KOPT-K1 (cell line): ENCODE measurements around the gene SMOC2.
"Not testable (repeated sequence)": the region's sequence is repeated elsewhere in the genome, so short reads cannot be mapped to it uniquely, and the experiment has no call there.

ENCODE experiments used
- H3K27ac ChIP-seq: fragments of 200-600 bp; sonication (generic); 2 replicates; pipeline ENCODE4 v1.5.1; 2016; ENCODE audit warnings: antibody characterized with exemption, mild to moderate bottlenecking, low read depth, low read length; ENCODE audit not compliant: poor library complexity, severe bottlenecking
- H3K36me3 ChIP-seq: fragments of 200-600 bp; sonication (generic); 2 replicates; pipeline ENCODE4 v1.5.1; 2017; ENCODE audit warnings: antibody characterized with exemption, mild to moderate bottlenecking, low read length, moderate library complexity; ENCODE audit not compliant: insufficient read depth
- H3K9me3 ChIP-seq: fragments of 200-600 bp; sonication (generic); 2 replicates; pipeline ENCODE4 v1.5.1; 2017; ENCODE audit warnings: antibody characterized with exemption, low read length, mild to moderate bottlenecking; ENCODE audit not compliant: insufficient read depth, poor library complexity, severe bottlenecking

Gene SMOC2

DNA sequence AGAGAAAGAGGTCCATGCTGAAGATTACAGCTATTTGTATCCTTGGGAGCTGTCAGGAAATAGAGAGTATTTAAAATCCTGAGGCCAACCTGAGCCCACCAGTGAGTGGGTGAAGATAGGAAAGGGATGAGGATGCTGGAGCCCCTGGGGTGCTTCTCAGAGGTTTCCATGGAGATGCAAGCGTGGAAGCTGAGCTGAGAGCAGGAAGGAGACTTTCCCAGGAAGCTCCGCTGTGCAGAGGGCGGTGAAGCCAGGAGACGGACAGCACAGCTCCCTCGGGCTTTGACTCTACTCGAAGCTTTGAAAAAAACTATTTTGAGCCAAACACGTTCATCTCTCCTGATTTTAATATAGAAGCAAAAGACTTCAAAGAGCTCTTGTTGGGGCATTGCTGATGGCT, 222.1 kb downstream of the SMOC2 start:
- Histone ChIP-seq H3K36me3 (no peaks in the 10 kb centered on the region), H3K27ac (no peak overlapping the region), H3K9me3 (peaks cover 10% of the 10 kb centered on the region)

DNA sequence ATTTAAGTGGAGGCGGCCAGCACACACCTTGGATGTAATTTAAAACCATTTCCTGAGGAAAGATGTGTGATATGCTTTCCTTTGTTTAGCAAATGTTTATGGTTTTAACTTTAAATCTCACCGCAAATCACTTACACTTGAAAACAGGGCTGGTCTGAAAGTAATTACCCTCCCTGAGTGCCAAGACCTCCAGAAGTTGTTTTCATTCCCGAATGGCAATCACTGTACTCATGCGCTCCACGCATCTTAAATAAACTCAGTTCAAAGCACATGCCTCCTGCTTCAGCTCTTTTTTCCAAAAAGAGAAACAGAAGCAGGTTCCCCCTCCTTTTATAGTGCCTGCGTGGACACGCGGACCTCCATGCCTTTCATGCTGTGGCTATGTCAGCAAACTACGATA, 224.0 kb downstream of the SMOC2 start:
- peaks cover 4% of the 10 kb centered on the region for H3K9me3 ChIP-seq
- H3K36me3 ChIP-seq, result no peaks in the 10 kb centered on the region
- H3K27ac ChIP-seq, result no peak overlapping the region

DNA sequence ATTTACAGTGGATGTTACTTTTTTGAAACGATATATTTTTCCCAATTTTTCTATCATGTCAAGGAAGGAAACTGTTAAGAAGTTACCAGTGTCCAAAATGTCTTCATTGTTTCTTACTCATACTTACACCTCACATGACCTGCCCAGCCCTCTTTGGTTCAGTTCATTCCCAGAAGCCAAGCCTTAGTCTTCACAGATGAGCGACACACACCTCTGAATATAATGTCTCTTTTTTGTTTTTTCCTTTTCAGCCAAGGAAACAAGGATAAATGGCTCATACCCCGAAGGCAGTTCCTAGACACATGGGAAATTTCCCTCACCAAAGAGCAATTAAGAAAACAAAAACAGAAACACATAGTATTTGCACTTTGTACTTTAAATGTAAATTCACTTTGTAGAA, 225.2 kb downstream of the SMOC2 start:
- Histone ChIP-seq H3K36me3 (no peaks in the 10 kb centered on the region), H3K27ac (no peak overlapping the region), H3K9me3 (no peaks in the 10 kb centered on the region)

DNA sequence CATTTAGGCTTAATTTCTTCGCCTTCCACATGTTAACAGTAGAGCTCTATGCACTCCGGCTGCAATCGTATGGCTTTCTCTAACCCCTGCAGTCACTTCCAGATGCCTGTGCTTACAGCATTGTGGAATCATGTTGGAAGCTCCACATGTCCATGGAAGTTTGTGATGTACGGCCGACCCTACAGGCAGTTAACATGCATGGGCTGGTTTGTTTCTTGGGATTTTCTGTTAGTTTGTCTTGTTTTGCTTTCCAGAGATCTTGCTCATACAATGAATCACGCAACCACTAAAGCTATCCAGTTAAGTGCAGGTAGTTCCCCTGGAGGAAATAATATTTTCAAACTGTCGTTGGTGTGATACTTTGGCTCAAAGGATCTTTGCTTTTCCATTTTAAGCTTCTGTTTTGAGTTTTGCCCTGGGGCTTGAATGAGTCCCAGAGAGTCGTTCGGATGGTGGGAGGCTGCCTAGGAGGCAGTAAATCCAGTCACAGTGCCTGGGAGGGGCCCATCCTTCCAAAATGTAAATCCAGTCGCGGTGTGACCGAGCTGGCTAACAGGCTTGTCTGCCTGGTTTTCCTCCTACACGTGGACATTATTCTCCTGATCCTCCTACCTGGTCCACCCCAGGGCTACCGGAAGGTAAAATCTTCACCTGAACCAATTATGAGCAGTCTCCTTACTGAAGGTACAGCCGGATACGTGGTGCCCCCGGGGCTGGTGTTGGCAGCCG, 225.9 kb downstream of the SMOC2 start:
- Histone ChIP-seq H3K27ac (no peak overlapping the region), H3K36me3 (no peaks in the 10 kb centered on the region)

DNA sequence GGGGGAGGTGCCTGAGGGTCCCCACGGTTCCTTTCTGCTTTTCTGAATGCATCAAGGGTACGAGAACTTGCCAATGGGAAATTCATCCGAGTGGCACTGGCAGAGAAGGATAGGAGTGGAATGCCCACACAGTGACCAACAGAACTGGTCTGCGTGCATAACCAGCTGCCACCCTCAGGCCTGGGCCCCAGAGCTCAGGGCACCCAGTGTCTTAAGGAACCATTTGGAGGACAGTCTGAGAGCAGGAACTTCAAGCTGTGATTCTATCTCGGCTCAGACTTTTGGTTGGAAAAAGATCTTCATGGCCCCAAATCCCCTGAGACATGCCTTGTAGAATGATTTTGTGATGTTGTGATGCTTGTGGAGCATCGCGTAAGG, 226.4 kb downstream of the SMOC2 start:
- H3K27ac ChIP-seq, result no peak overlapping the region
- no peaks in the 10 kb centered on the region for H3K9me3 ChIP-seq
- H3K36me3 ChIP-seq, result no peaks in the 10 kb centered on the region

More for the DNA sequence above, 225.9 kb downstream of the SMOC2 start:
- no peaks in the 10 kb centered on the region for H3K9me3 ChIP-seq

DNA sequence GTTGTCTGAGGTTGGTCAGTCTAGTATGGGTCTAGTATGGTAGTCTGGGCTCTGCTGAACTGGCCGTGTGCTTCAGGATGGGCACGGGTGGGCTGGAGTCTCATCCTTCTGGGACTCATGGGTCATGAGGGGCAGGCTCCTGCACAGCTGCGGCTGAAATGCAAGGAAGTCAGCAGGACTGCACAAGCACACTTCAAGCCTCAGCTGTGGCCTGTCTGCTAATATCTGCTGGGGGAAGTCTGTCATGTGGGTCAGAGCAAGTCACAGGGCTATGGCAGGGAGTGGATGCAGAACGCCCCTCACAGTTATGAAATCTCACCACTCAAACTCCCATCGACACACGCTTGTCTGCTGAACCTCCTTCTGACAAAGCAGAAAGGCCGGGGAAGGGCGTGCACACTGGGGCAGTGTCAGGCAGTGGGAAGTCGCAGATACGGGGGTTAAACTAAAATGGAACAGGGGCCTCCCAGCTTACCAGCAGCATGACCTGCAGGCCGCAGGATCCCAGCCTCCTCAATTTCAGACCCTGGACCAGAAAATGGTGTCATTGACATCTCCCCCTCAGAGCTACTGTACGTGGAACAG, 229.5 kb downstream of the SMOC2 start:
- no peaks in the 10 kb centered on the region for H3K36me3 ChIP-seq
- H3K27ac ChIP-seq, result no peak overlapping the region
- no peaks in the 10 kb centered on the region for H3K9me3 ChIP-seq

DNA sequence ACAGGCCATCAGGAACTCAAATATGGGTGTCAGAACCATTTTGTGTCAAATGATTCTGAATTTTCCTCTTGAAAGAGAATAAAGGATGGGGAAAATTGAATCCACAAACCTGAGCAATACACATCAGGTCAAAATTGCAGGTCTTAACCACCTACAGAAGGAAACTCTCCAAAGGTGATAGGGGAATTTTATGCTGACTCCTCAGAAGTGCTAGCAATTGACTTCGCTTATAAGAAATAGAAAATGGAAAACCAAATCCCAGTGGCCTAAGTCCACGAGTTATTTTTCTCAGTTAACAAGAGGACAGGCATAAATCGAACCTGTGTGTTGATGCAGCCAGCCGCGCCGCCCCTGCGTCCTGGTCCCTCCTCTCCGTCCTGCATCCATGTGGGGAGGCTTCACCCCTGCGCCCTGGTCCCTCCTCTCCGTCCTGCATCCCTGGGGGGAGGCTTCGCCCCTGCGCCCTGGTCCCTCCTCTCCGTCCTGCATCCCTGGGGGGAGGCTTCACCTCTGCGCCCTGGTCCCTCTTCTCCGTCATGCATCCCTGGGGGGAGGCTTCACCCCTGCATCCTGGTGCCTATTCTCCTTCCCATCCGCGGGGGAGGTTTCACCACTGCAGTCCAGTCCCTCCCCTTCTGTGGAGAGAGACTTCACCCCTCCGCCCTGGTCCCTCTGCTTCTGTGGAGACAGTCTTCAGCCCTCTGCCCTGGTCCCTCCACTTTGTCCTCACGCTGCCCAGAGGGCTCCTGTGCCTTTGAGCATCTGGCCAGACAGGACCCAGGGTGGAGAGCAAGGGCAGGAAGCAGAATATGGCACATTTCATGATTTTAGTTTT, 230.3 kb downstream of the SMOC2 start:
- Histone ChIP-seq H3K27ac (no peak overlapping the region), H3K9me3 (no peaks in the 10 kb centered on the region), H3K36me3 (no peaks in the 10 kb centered on the region)

DNA sequence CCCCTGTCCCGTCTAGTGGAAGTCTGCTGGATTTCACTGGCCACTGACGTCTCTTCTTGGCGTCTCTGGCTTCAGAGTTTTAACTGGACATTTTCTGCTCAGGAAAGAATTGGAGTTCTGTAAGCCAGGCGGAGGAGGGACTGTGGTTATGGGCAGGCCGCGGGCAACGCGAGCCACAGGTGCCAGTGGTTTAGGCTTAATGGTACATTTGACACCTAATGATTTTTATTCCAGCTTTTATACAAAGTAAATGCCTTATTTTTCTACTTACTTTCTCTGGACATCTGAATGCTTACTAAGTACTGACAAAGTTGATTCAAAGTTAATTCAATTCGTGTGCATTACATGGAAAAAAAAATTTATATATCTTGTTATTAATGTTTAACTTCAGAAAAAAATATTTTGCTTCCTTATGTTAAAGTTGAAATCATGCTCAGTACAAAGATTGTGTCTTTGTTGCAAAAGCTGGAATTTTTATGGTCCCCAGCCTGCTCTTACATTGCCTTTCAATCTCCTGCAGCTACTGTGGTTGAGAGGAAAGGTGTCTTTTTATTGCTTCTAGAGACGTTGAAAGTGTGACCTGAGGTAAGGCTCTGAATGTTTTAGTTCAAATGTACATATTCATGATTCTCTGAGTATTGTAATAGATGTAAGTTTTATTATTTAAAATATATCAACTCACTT, 231.0 kb downstream of the SMOC2 start:
- H3K9me3 ChIP-seq, result peaks cover 7% of the 10 kb centered on the region
- H3K27ac ChIP-seq, result no peak overlapping the region
- H3K36me3 ChIP-seq, result no peaks in the 10 kb centered on the region

DNA sequence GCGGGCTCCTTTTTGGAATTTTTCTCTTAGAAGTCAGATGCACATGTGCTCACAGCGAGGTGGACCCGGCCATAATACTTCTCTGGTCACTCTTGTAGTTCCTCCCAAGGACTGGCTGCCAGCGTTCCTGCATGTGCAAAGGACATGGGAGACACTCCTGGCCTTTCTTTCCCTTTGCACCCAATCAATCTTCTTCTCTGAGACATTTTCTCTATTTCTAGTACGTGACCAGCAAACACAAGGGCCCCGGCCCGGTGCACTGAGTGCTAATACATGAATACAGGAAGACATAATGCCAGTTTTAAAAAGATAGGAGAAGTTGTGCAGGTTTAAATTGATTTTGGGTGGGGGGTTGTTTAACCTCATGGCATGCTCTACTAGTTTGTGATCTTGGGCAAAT, 233.6 kb downstream of the SMOC2 start:
- Histone ChIP-seq H3K36me3 (no peaks in the 10 kb centered on the region), H3K27ac (no peak overlapping the region), H3K9me3 (peaks cover 8% of the 10 kb centered on the region)

DNA sequence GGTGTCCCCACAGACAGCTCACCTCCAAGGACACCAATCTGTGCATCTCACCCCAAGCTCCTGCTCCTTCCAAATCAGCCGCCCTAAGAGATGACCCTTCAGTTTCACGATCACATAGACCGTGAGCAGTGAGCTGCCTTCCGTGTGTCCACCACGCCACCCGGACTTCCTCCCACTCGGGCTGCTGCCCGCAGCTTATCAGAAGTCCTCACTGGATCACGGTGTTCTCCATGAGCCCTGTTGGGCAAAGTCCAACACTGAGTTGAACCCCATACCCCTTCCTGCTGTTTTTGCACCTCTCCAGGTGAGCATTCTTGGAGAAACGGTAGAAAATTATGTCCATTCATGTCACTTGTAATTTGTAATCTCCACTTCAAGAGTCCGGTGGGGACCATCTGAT, 234.4 kb downstream of the SMOC2 start:
- Histone ChIP-seq H3K9me3 (peaks cover 8% of the 10 kb centered on the region), H3K36me3 (no peaks in the 10 kb centered on the region), H3K27ac (no peak overlapping the region)

DNA sequence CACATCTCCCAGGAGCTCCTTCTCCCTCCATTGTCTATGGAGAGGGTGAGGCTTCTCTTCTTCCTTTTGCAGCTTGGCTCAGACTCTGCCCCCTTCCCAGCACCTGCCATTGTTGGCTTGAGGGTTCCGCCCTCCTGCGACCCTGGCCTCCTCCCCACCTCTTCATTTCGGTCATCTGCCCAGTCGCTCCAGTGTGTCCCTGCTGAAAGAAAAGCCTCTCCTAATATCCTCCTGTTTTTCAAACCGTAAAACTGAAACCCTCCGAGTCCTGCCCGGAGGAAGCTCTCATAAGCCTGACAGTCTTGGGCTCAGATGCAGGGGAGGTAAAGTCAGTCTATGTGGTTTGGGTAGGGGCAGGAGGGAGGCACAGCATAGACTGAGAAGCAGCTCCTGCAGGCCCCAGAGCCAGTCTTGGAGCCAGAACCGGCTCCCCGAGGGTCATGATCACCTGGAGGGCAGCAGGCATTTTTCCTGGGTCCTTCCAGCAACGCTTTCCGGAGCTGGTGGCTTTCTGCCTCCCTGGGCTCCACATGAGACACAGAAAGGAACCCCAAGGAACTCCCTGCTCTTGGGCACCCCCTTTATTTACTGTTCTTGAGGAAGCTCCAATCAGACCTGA, 235.1 kb downstream of the SMOC2 start:
- no peaks in the 10 kb centered on the region for H3K36me3 ChIP-seq
- no peak overlapping the region for H3K27ac ChIP-seq
- peaks cover 8% of the 10 kb centered on the region for H3K9me3 ChIP-seq

DNA sequence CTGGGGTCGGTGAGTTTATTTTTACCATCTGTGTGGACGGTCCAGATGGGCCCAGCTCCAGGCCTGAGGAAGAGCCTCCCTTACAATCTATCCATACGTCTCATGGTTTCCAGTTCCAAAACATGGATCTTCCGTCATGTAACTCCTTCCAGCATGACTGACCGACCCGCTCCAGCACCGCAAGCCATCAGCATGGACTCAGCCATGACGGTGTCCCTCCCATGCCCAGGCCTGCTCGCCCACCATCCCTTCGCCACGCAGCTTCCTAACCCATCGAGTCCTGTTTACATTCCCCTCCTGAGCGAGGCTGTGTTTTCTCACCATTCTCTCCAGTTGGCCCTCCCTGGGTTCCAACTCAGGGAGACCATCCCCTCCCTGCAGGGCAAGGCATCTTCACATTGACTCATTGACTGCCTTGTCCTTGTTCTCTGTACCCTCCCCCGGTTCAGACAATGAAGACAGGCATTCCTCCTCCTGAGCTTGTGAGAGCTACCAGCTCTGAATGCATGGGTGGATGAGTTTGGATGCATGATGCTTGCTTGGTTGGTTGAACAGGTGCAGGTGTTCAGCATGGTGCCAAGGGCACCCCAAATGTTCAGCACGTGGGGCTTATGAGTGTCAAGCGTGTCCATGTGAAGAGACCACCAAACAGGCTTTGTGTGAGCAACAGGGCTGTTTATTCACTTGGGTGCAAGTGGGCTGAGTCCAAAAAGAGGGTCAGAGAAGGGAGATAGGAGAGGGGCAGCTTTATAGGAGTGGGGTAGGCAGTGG, 235.8 kb downstream of the SMOC2 start:
- H3K27ac ChIP-seq, result no peak overlapping the region
- peaks cover 8% of the 10 kb centered on the region for H3K9me3 ChIP-seq

DNA sequence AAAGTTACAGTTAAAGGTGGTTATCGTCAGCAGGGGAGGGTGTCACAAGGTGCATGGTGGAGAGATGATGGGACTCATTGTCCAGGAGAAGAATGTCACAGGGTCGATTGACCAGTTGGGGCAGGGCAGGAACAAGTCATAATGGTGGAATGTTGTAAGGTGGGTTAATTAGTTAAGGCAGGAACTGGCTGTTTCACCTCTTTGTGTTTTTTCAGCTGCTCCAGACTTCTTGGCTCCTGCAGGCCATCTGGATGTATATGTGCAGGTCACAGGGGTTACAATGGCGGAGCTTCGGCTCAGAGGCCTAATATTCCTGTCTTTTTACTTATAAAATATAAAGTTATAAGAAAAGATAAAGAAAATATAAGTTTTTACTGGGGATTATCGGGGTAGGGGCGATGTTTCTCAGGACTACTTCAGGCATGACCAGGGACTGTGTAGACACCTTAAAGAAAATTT, 236.4 kb downstream of the SMOC2 start:
- not testable (repeated sequence) for H3K36me3 ChIP-seq, H3K27ac ChIP-seq, H3K9me3 ChIP-seq

More for the DNA sequence above, 235.8 kb downstream of the SMOC2 start:
- no peaks in the 10 kb centered on the region for H3K36me3 ChIP-seq

DNA sequence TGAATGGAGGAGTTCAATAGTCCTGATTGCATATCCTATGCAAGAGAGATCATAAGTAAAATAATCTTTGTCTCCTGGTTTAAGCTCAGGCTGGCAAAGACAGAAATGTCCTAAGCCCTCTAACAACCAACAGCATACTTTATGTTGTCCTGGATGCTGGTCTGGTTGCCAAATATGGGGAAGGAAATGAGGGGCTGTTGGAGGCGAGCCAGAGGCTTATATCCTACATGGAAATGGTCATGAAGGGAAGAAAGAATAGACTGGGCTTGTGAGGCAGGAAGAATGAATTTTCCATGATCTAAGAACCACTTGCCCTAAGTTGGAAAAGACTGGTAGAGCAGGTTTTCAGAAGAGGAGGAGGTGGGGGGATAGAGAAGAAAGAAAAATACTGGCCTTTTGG, 237.1 kb downstream of the SMOC2 start:
- Histone ChIP-seq H3K36me3 (no peaks in the 10 kb centered on the region), H3K27ac (no peak overlapping the region), H3K9me3 (peaks cover 8% of the 10 kb centered on the region)
